ENCODE results near the gene MB. TPM values are rescaled to one million over a fixed set of nuclear protein-coding genes. Genes with fewer than 3 reads are reported as not detected.

The MB gene
- total and polyA plus RNA-seq, 9 of the 15 experiments (the other 6 are each of a cell fraction or from before 2014, with no cell fraction given): not detected

- TF ChIP-seq CREB3 (tag; conservative IDR thresholded peaks at IDR 0.05; ENCODE audit: low read depth) (no peak), NR4A1 (CRISPR knock-in tag; IDR thresholded peaks at IDR 0.05) (no peak), NR4A1 (tag; IDR thresholded peaks at IDR 0.05) (no peak), ZBTB7A (IDR thresholded peaks at IDR 0.05; ENCODE audit: borderline replicate concordance, control insufficient read depth, low read depth, low read length) (no peak)
Measured at GRCh38 chr22:35638001-35638400, 20.9 kb upstream of the MB start (continued).

DNA sequence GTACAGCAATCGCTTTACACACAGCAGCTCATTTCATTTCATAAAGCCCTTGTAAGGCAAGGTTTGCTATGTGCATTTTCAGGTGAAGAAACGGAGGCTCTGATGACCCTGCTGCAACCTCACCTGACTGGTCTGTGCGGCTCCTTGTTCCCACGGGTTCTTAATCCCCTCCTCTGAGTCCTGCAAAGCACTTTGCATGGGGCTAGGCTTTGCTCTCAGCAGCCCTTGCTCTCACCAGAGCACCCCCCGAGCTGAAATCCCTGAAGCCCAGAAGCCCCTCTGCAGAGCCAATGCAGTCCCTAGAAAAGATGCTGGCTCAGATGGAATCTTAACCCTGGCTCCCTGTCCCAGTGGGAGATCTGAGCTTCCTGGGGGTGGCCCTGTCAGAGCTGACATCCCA lies 20.1 kb upstream of the MB start:
- H3K4me1 ChIP-seq (replicated peaks in 1 of 2; ENCODE audit: control insufficient read depth in 2 of 2, insufficient read depth in 2 of 2, low read length in 2 of 2): peaks cover 0 to 5% of the 10 kb centered on the region in 2 experiments; a peak in 3 of 5 replicates
- no peak for ATAC-seq
- no peak for DNase-seq (ENCODE audit: extremely low read depth in 1 of 4, low spot score in 3 of 4)
- no peak overlapping the region for H3K9ac ChIP-seq (ENCODE audit: insufficient read depth in 1 of 2, low read depth in 2 of 2, low read length in 2 of 2)
- FAIRE-seq: no peak
- H3K9me3 ChIP-seq (replicated peaks; ENCODE audit: control insufficient read depth, insufficient read depth, low read depth, low read length): no peaks in the 10 kb centered on the region
- in situ Hi-C loops (cut with MboI): no loop called here
- ChIA-PET POLR2A (interaction anchor here (0.5 to 0.7 kb wide), 2 partner anchors 11 to 145 kb away, joined by 3 to 5 read pairs; partner anchors contain the start of gene APOL6), CTCF (ENCODE audit: low intra/inter-chr PET ratio) (no interaction called here)
- H3K9me1 ChIP-seq (ENCODE audit: control insufficient read depth, insufficient read depth, low read length): no peaks in the 10 kb centered on the region
- no peak overlapping the region for H3K4me3 ChIP-seq
- H3K79me2 ChIP-seq (ENCODE audit: control insufficient read depth, insufficient read depth, low read length): no peaks in the 10 kb centered on the region
- no peak overlapping the region for H3K4me2 ChIP-seq (ENCODE audit: insufficient read depth, low read length)
- intact Hi-C loops (cut with micrococcal nuclease): loop anchor here (10.0 kb wide), 1 partner anchor 198 kb away; no protein-coding TSS in a partner anchor
- H3K36me3 ChIP-seq (ENCODE audit: control insufficient read depth, insufficient read depth, low read length): no peaks in the 10 kb centered on the region
- H3K27ac ChIP-seq (ENCODE audit: extremely low read depth, low read depth, low read length): no peak overlapping the region
- BruUV-seq (replicated peaks): no TSS peak
- H4K20me1 ChIP-seq (replicated peaks; ENCODE audit: control insufficient read depth, insufficient read depth, low read length): no peaks in the 10 kb centered on the region
- H2AFZ ChIP-seq (ENCODE audit: low read depth, low read length): no peak overlapping the region
- H3K27me3 ChIP-seq (ENCODE audit: control insufficient read depth in 2 of 2, insufficient read depth in 2 of 2, low read length in 2 of 2): peaks cover 0 to 16% of the 10 kb centered on the region in 2 experiments; a peak in 2 of 5 replicates
- TF ChIP-seq, protein P1, sequence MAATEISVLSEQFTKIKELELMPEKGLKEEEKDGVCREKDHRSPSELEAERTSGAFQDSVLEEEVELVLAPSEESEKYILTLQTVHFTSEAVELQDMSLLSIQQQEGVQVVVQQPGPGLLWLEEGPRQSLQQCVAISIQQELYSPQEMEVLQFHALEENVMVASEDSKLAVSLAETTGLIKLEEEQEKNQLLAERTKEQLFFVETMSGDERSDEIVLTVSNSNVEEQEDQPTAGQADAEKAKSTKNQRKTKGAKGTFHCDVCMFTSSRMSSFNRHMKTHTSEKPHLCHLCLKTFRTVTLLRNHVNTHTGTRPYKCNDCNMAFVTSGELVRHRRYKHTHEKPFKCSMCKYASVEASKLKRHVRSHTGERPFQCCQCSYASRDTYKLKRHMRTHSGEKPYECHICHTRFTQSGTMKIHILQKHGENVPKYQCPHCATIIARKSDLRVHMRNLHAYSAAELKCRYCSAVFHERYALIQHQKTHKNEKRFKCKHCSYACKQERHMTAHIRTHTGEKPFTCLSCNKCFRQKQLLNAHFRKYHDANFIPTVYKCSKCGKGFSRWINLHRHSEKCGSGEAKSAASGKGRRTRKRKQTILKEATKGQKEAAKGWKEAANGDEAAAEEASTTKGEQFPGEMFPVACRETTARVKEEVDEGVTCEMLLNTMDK (IDR thresholded peaks at IDR 0.05; ENCODE audit: borderline replicate concordance, insufficient read depth, low read depth, low read length, poor library complexity, severe bottlenecking): no peak
- TF ChIP-seq HMG20A (CRISPR knock-in tag; conservative IDR thresholded peaks at IDR 0.05) (no peak), XRCC3 (IDR thresholded peaks at IDR 0.05) (no peak), E2F1 (CRISPR knock-in tag; IDR thresholded peaks at IDR 0.05) (no peak), SPI1 (IDR thresholded peaks at IDR 0.05; ENCODE audit: borderline replicate concordance, low read depth, low read length) (no peak), KDM4B (IDR thresholded peaks at IDR 0.05; ENCODE audit: borderline replicate concordance in 2 of 2, low read depth in 1 of 2) (no peak)
- TF ChIP-seq, protein P2, sequence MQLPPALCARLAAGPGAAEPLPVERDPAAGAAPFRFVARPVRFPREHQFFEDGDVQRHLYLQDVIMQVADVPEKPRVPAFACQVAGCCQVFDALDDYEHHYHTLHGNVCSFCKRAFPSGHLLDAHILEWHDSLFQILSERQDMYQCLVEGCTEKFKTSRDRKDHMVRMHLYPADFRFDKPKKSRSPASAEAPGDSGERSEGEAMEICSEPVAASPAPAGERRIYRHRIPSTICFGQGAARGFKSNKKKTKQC (CRISPR knock-in tag; IDR thresholded peaks at IDR 0.05): no peak
- WGBS (ENCODE audit: insufficient coverage, low coverage, missing lambda C conversion rate): 18% methylated on average over 5 of the region's 5 CpGs
